Activated naive CD8-positive, alpha-beta T cell treated with anti-CD3 and anti-CD28 coated beads for 36 hours (primary cell): Measurements from ENCODE around the gene AUTS2. TPM values are rescaled to one million over a fixed set of nuclear protein-coding genes. Genes with fewer than 3 reads are reported as not detected.

Experiments used
- DNase-seq: peaks from one replicate; pipeline ENCODE4 v3.0.0; 2021
- H3K27ac Mint-ChIP-seq: one replicate; pipeline ENCODE4 v1.8.0; 2022; ENCODE audit warnings: mild to moderate bottlenecking, moderate library complexity, mixed read lengths
- H3K27me3 Mint-ChIP-seq: one replicate; pipeline ENCODE4 v1.8.0; 2022; ENCODE audit warnings: mild to moderate bottlenecking, mixed read lengths
- H3K36me3 Mint-ChIP-seq: one replicate; pipeline ENCODE4 v1.8.0; 2021; ENCODE audit warnings: mild to moderate bottlenecking, mixed read lengths
- H3K4me1 Mint-ChIP-seq: one replicate; pipeline ENCODE4 v1.8.0; 2021; ENCODE audit warnings: mixed read lengths
- H3K4me3 Mint-ChIP-seq: one replicate; pipeline ENCODE4 v1.8.0; 2022; ENCODE audit warnings: mild to moderate bottlenecking, moderate library complexity, mixed read lengths
- H3K9me3 Mint-ChIP-seq: one replicate; pipeline ENCODE4 v1.8.0; 2022; ENCODE audit warnings: mixed read lengths
- total RNA-seq, 2 experiments: library from RNA; stranded (reverse); gene quantifications; one replicate each; pipeline ENCODE4 v1.2.3, GENCODE V29; 2021

Gene AUTS2
- total RNA-seq, 2 experiments from 2014 or later = 0.58 to 0.78 TPM

GRCh38 chr7:70596598-70596913 is 998.3 kb downstream of the AUTS2 start:
- H3K9me3 Mint-ChIP-seq = peaks cover 5% of the 10 kb centered on the region
- peaks cover 1% of the 10 kb centered on the region for H3K4me1 Mint-ChIP-seq
- no peak overlapping the region for H3K4me3 Mint-ChIP-seq
- no peak overlapping the region for H3K27ac Mint-ChIP-seq
- peaks cover 56% of the 10 kb centered on the region for H3K27me3 Mint-ChIP-seq
- peaks cover 3% of the 10 kb centered on the region for H3K36me3 Mint-ChIP-seq
- no peak for DNase-seq

GRCh38 chr7:70597066-70597465 is 998.8 kb downstream of the AUTS2 start:
- Mint-ChIP-seq H3K27ac (no peak overlapping the region), H3K27me3 (peaks cover 54% of the 10 kb centered on the region), H3K36me3 (peaks cover 3% of the 10 kb centered on the region), H3K4me1 (peaks cover 1% of the 10 kb centered on the region), H3K4me3 (no peak overlapping the region), H3K9me3 (peaks cover 5% of the 10 kb centered on the region)
- no peak for DNase-seq

GRCh38 chr7:70598976-70599375 is 1000.7 kb downstream of the AUTS2 start:
- Mint-ChIP-seq H3K27me3 (peaks cover 47% of the 10 kb centered on the region), H3K9me3 (peaks cover 5% of the 10 kb centered on the region), H3K27ac (no peak overlapping the region), H3K4me3 (no peak overlapping the region), H3K4me1 (peaks cover 1% of the 10 kb centered on the region), H3K36me3 (peaks cover 3% of the 10 kb centered on the region)
- DNase-seq = no peak

GRCh38 chr7:70599446-70600190 is 1001.3 kb downstream of the AUTS2 start:
- Mint-ChIP-seq H3K36me3 (peaks cover 3% of the 10 kb centered on the region), H3K27ac (no peak overlapping the region), H3K27me3 (peaks cover 43% of the 10 kb centered on the region), H3K4me1 (peaks cover 1% of the 10 kb centered on the region), H3K9me3 (peaks cover 5% of the 10 kb centered on the region), H3K4me3 (no peak overlapping the region)
- DNase-seq = no peak

GRCh38 chr7:70600993-70601392 is 1002.7 kb downstream of the AUTS2 start:
- H3K4me3 Mint-ChIP-seq = no peak overlapping the region
- peaks cover 3% of the 10 kb centered on the region for H3K36me3 Mint-ChIP-seq
- peaks cover 5% of the 10 kb centered on the region for H3K9me3 Mint-ChIP-seq
- DNase-seq = no peak
- peaks cover 32% of the 10 kb centered on the region for H3K27me3 Mint-ChIP-seq
- H3K4me1 Mint-ChIP-seq = no peaks in the 10 kb centered on the region
- H3K27ac Mint-ChIP-seq = no peak overlapping the region

GRCh38 chr7:70602117-70602516 is 1003.8 kb downstream of the AUTS2 start:
- H3K27me3 Mint-ChIP-seq = peaks cover 25% of the 10 kb centered on the region
- no peak overlapping the region for H3K27ac Mint-ChIP-seq
- H3K9me3 Mint-ChIP-seq = peaks cover 5% of the 10 kb centered on the region
- H3K4me3 Mint-ChIP-seq = no peak overlapping the region
- DNase-seq = no peak
- no peaks in the 10 kb centered on the region for H3K4me1 Mint-ChIP-seq
- H3K36me3 Mint-ChIP-seq = peaks cover 3% of the 10 kb centered on the region

GRCh38 chr7:70607281-70607680 is 1009.0 kb downstream of the AUTS2 start:
- DNase-seq = no peak
- Mint-ChIP-seq H3K4me1 (no peaks in the 10 kb centered on the region), H3K9me3 (no peaks in the 10 kb centered on the region), H3K36me3 (no peaks in the 10 kb centered on the region), H3K27me3 (no peaks in the 10 kb centered on the region), H3K27ac (no peak overlapping the region), H3K4me3 (no peak overlapping the region)

- Mint-ChIP-seq H3K27ac (no peak overlapping the region), H3K4me1 (no peaks in the 10 kb centered on the region), H3K4me3 (no peak overlapping the region)
These were observed 1009.5 kb downstream of the AUTS2 start for GRCh38 chr7:70607759-70608158.

GRCh38 chr7:70608229-70608628 is 1010.0 kb downstream of the AUTS2 start:
- H3K9me3 Mint-ChIP-seq = no peaks in the 10 kb centered on the region
- no peak overlapping the region for H3K27ac Mint-ChIP-seq
- H3K36me3 Mint-ChIP-seq = no peaks in the 10 kb centered on the region
- H3K4me1 Mint-ChIP-seq = no peaks in the 10 kb centered on the region
- DNase-seq = no peak
- no peaks in the 10 kb centered on the region for H3K27me3 Mint-ChIP-seq
- H3K4me3 Mint-ChIP-seq = no peak overlapping the region

More at GRCh38 chr7:70607759-70608158, 1009.5 kb downstream of the AUTS2 start:
- no peaks in the 10 kb centered on the region for H3K36me3 Mint-ChIP-seq
- no peak for DNase-seq
- H3K27me3 Mint-ChIP-seq = no peaks in the 10 kb centered on the region
- H3K9me3 Mint-ChIP-seq = no peaks in the 10 kb centered on the region

- no peak for DNase-seq
- H3K4me3 Mint-ChIP-seq = no peak overlapping the region
- no peaks in the 10 kb centered on the region for H3K36me3 Mint-ChIP-seq
- H3K4me1 Mint-ChIP-seq = no peaks in the 10 kb centered on the region
- H3K27ac Mint-ChIP-seq = no peak overlapping the region
- no peaks in the 10 kb centered on the region for H3K9me3 Mint-ChIP-seq
- H3K27me3 Mint-ChIP-seq = no peaks in the 10 kb centered on the region
These were observed 1014.5 kb downstream of the AUTS2 start for GRCh38 chr7:70612811-70613210.

GRCh38 chr7:70614237-70615045 is 1016.2 kb downstream of the AUTS2 start:
- DNase-seq = no peak
- Mint-ChIP-seq H3K27ac (no peak overlapping the region), H3K36me3 (no peaks in the 10 kb centered on the region), H3K4me3 (no peak overlapping the region), H3K27me3 (no peaks in the 10 kb centered on the region), H3K9me3 (no peaks in the 10 kb centered on the region), H3K4me1 (no peaks in the 10 kb centered on the region)

GRCh38 chr7:70615066-70615606 is 1016.9 kb downstream of the AUTS2 start:
- Mint-ChIP-seq H3K4me1 (no peaks in the 10 kb centered on the region), H3K9me3 (no peaks in the 10 kb centered on the region), H3K36me3 (no peaks in the 10 kb centered on the region), H3K4me3 (no peak overlapping the region), H3K27me3 (no peaks in the 10 kb centered on the region), H3K27ac (no peak overlapping the region)
- DNase-seq = no peak

GRCh38 chr7:70616211-70616610 is 1017.9 kb downstream of the AUTS2 start:
- Mint-ChIP-seq H3K27ac (no peak overlapping the region), H3K4me1 (no peaks in the 10 kb centered on the region), H3K27me3 (no peaks in the 10 kb centered on the region), H3K9me3 (no peaks in the 10 kb centered on the region), H3K36me3 (no peaks in the 10 kb centered on the region), H3K4me3 (no peak overlapping the region)
- DNase-seq = no peak

GRCh38 chr7:70616821-70617220 is 1018.5 kb downstream of the AUTS2 start:
- H3K27ac Mint-ChIP-seq = no peak overlapping the region
- H3K27me3 Mint-ChIP-seq = no peaks in the 10 kb centered on the region
- no peaks in the 10 kb centered on the region for H3K9me3 Mint-ChIP-seq
- DNase-seq = no peak
- no peaks in the 10 kb centered on the region for H3K36me3 Mint-ChIP-seq
- no peaks in the 10 kb centered on the region for H3K4me1 Mint-ChIP-seq
- H3K4me3 Mint-ChIP-seq = no peak overlapping the region

GRCh38 chr7:70618020-70618551 is 1019.8 kb downstream of the AUTS2 start:
- DNase-seq = no peak
- no peaks in the 10 kb centered on the region for H3K4me1 Mint-ChIP-seq
- no peaks in the 10 kb centered on the region for H3K9me3 Mint-ChIP-seq
- no peaks in the 10 kb centered on the region for H3K27me3 Mint-ChIP-seq
- H3K4me3 Mint-ChIP-seq = no peak overlapping the region
- no peaks in the 10 kb centered on the region for H3K36me3 Mint-ChIP-seq
- no peak overlapping the region for H3K27ac Mint-ChIP-seq
